NCI-H2081 (cell line): ENCODE data around the gene ITGA3.

Experiments used
- DNase-seq, 2 experiments: peaks; one replicate each; lab custom pipeline; 2025; lab: John Stamatoyannopoulos, UW

The ITGA3 gene

GRCh38 chr17:50093807-50094206 lies 37.9 kb downstream of the ITGA3 start:
- DNase-seq: no peak

- DNase-seq: peak; percentile 87
Observed at GRCh38 chr17:50094243-50094752, 38.4 kb downstream of the ITGA3 start.

- DNase-seq: peak; percentile 92 to 96
Observed at GRCh38 chr17:50094753-50095619, 39.1 kb downstream of the ITGA3 start, which contains the start of gene PDK2. PDK2 (plus strand) TSS chr17:50095351; CDS start chr17:50095436, 85 bp downstream.

GRCh38 chr17:50095626-50096037 lies 39.7 kb downstream of the ITGA3 start:
- DNase-seq: no peak

- no peak for DNase-seq
Observed at GRCh38 chr17:50096092-50096491, 40.2 kb downstream of the ITGA3 start.

GRCh38 chr17:50096758-50097157 lies 40.8 kb downstream of the ITGA3 start:
- DNase-seq: no peak

- no peak for DNase-seq
Observed at GRCh38 chr17:50097455-50097854, 41.5 kb downstream of the ITGA3 start.

GRCh38 chr17:50097926-50098325 lies 42.0 kb downstream of the ITGA3 start:
- no peak for DNase-seq

GRCh38 chr17:50098583-50098982 lies 42.7 kb downstream of the ITGA3 start:
- DNase-seq: no peak

- DNase-seq: no peak
Observed at GRCh38 chr17:50099003-50099402, 43.1 kb downstream of the ITGA3 start.

- DNase-seq: no peak
Observed at GRCh38 chr17:50100480-50100883, 44.6 kb downstream of the ITGA3 start.

- no peak for DNase-seq
Observed at GRCh38 chr17:50100921-50101345, 45.0 kb downstream of the ITGA3 start.

GRCh38 chr17:50101346-50102163 lies 45.6 kb downstream of the ITGA3 start:
- no peak for DNase-seq

- no peak for DNase-seq
Observed at GRCh38 chr17:50102164-50102991, 46.5 kb downstream of the ITGA3 start.

GRCh38 chr17:50103252-50103651 lies 47.3 kb downstream of the ITGA3 start:
- DNase-seq: no peak

- no peak for DNase-seq
Observed at GRCh38 chr17:50103941-50104340, 48.0 kb downstream of the ITGA3 start.

- no peak for DNase-seq
Observed at GRCh38 chr17:50105811-50106210, 49.9 kb downstream of the ITGA3 start.

- DNase-seq: no peak
Observed at GRCh38 chr17:50106393-50107131, 50.7 kb downstream of the ITGA3 start.

GRCh38 chr17:50107790-50108414 lies 52.0 kb downstream of the ITGA3 start:
- no peak for DNase-seq

- no peak for DNase-seq
Observed at GRCh38 chr17:50108556-50108955, 52.6 kb downstream of the ITGA3 start.

GRCh38 chr17:50109207-50109606 lies 53.3 kb downstream of the ITGA3 start:
- no peak for DNase-seq
